Muscle of back (tissue), 10 donors: ENCODE results near the gene GLOD5. TPM values are rescaled to one million over a fixed set of nuclear protein-coding genes. Genes with fewer than 3 reads are reported as not detected.

Experiments used
- polyA plus RNA-seq, 10 donors: library from polyadenylated mRNA; unstranded; fragments of 120-200 nt; gene quantifications; one replicate each; pipeline ENCODE4 v1.2.1, GENCODE V29; 2013; ENCODE audit not compliant: insufficient read length in 10 of 10

The GLOD5 gene
- polyA plus RNA-seq, 10 donors: not detected

Other genes starting within 250 kb of the GLOD5 start
- 10 to 100 TPM; 14.4 to 24.9 (median 16.5) TPM for gene EBP, start 239.9 kb upstream of the GLOD5 start, polyA plus RNA-seq
- 10 to 100 TPM in 1 of 10 donors, 1 to 10 TPM in 9; 6.8 to 10.1 (median 8.4) TPM for gene TBC1D25, start 222.0 kb upstream of the GLOD5 start, polyA plus RNA-seq
- 100 to 1,000 TPM; 227 to 395 (median 356) TPM for gene RBM3, start 187.3 kb upstream of the GLOD5 start, polyA plus RNA-seq
- 100 to 1,000 TPM in 2 of 10 donors, 10 to 100 TPM in 8; 83.4 to 115 (median 94.9) TPM for gene WDR13, start 164.3 kb upstream of the GLOD5 start, polyA plus RNA-seq
- gene WAS, start 77.9 kb upstream of the GLOD5 start, polyA plus RNA-seq: 1 to 10 TPM; 3.0 to 8.0 (median 3.9) TPM
- gene SUV39H1, start 65.0 kb upstream of the GLOD5 start, polyA plus RNA-seq: 1 to 10 TPM; 3.2 to 5.5 (median 3.9) TPM
- 1 to 10 TPM in 2 of 10 donors, under 1 TPM in 8; 0.28 to 1.9 (median 0.65) TPM for gene GATA1, start 24.8 kb downstream of the GLOD5 start, polyA plus RNA-seq
- 100 to 1,000 TPM in 5 of 10 donors, 10 to 100 TPM in 5; 76.5 to 118 (median 95.7) TPM for gene HDAC6, start 40.3 kb downstream of the GLOD5 start, polyA plus RNA-seq
- gene ERAS, start 64.8 kb downstream of the GLOD5 start, polyA plus RNA-seq: not detected
- under 1 TPM in 6 of 10 donors, not detected in 4; 0.15 to 0.76 (median 0.22) TPM for gene PCSK1N, start 73.9 kb downstream of the GLOD5 start, polyA plus RNA-seq
- 10 to 100 TPM; 24.1 to 39.0 (median 30.1) TPM for gene TIMM17B, start 136.0 kb downstream of the GLOD5 start, polyA plus RNA-seq
- gene PQBP1, start 136.2 kb downstream of the GLOD5 start, polyA plus RNA-seq: 10 to 100 TPM; 45.2 to 72.5 (median 57.7) TPM
- gene SLC35A2, start 149.9 kb downstream of the GLOD5 start, polyA plus RNA-seq: 10 to 100 TPM; 12.9 to 20.8 (median 16.2) TPM
- gene PIM2, start 157.3 kb downstream of the GLOD5 start, polyA plus RNA-seq: 1 to 10 TPM; 1.3 to 9.1 (median 2.1) TPM
- 10 to 100 TPM; 31.5 to 41.9 (median 34.9) TPM for gene OTUD5, start 195.9 kb downstream of the GLOD5 start, polyA plus RNA-seq
- gene KCND1, start 210.1 kb downstream of the GLOD5 start, polyA plus RNA-seq: 1 to 10 TPM in 6 of 10 donors, under 1 TPM in 4; 0.87 to 2.2 (median 1.3) TPM
- gene GRIPAP1, start 240.5 kb downstream of the GLOD5 start, polyA plus RNA-seq: 10 to 100 TPM; 16.9 to 34.3 (median 23.9) TPM